ENCODE results near the gene EXOC4. TPM values are rescaled to one million over a fixed set of nuclear protein-coding genes. Genes with fewer than 3 reads are reported as not detected.

Gene EXOC4
- total RNA-seq, 4 donors from 2014 or later: 36.9 to 78.0 (median 52.2) TPM

- H3K4me1 ChIP-seq: peaks cover 6 to 22% of the 10 kb centered on the region in 2 donors
- no peak overlapping the region for H3K27ac ChIP-seq
- ATAC-seq: no peak
- in situ Hi-C loops (cut with MboI; ENCODE audit: low sequenced_read_pairs in 4 of 4) (no loop called here), intact Hi-C loops (cut with DNase I; ENCODE audit: low total_unique reads) (no loop called here)
- H3K4me3 ChIP-seq: no peak overlapping the region
- H3K36me3 ChIP-seq: peaks cover 0 to 6% of the 10 kb centered on the region in 2 donors
- no peaks in the 10 kb centered on the region for H3K27me3 ChIP-seq
- H3K9me3 ChIP-seq: no peaks in the 10 kb centered on the region
- TF ChIP-seq POLR2A (IDR thresholded peaks at IDR 0.05) (no peak), CTCF (IDR thresholded peaks at IDR 0.05 in 4 of 5, conservative IDR thresholded peaks at IDR 0.05 in 1 of 5) (no peak)
- DNase-seq: no peak
Measured at GRCh38 chr7:133358708-133359107, 105.8 kb downstream of the EXOC4 start.

- H3K4me3 ChIP-seq: no peak overlapping the region
- no peak for TF ChIP-seq CTCF (IDR thresholded peaks at IDR 0.05 in 4 of 5, conservative IDR thresholded peaks at IDR 0.05 in 1 of 5)
- TF ChIP-seq POLR2A (IDR thresholded peaks at IDR 0.05): no peak
- intact Hi-C loops (cut with DNase I; ENCODE audit: low total_unique reads): no loop called here
Measured at GRCh38 chr7:133359449-133359848, 106.6 kb downstream of the EXOC4 start.

GRCh38 chr7:133360201-133360600, 107.3 kb downstream of the EXOC4 start:
- in situ Hi-C loops (cut with MboI; ENCODE audit: low sequenced_read_pairs in 4 of 4): no loop called here

More at GRCh38 chr7:133359449-133359848, 106.6 kb downstream of the EXOC4 start:
- Histone ChIP-seq H3K36me3 (peaks cover 0 to 6% of the 10 kb centered on the region in 2 donors), H3K27ac (no peak overlapping the region), H3K27me3 (no peaks in the 10 kb centered on the region), H3K9me3 (no peaks in the 10 kb centered on the region), H3K4me1 (peaks cover 6 to 22% of the 10 kb centered on the region in 2 donors)
- ATAC-seq (no peak), DNase-seq (no peak)
- in situ Hi-C loops (cut with MboI; ENCODE audit: low sequenced_read_pairs in 4 of 4): no loop called here

GRCh38 chr7:133361806-133362205, 108.9 kb downstream of the EXOC4 start:
- Histone ChIP-seq H3K36me3 (peaks cover 0 to 3% of the 10 kb centered on the region in 2 donors), H3K27ac (no peak overlapping the region), H3K4me1 (peaks cover 27 to 45% of the 10 kb centered on the region in 2 donors), H3K27me3 (no peaks in the 10 kb centered on the region), H3K4me3 (no peak overlapping the region), H3K9me3 (no peaks in the 10 kb centered on the region)
- DNase-seq (no peak), ATAC-seq (no peak)
- in situ Hi-C loops (cut with MboI; ENCODE audit: low sequenced_read_pairs in 4 of 4): no loop called here
- intact Hi-C loops (cut with DNase I; ENCODE audit: low total_unique reads): no loop called here
- TF ChIP-seq POLR2A (IDR thresholded peaks at IDR 0.05) (no peak), CTCF (IDR thresholded peaks at IDR 0.05 in 4 of 5, conservative IDR thresholded peaks at IDR 0.05 in 1 of 5) (no peak)

More at GRCh38 chr7:133360201-133360600, 107.3 kb downstream of the EXOC4 start:
- TF ChIP-seq CTCF (IDR thresholded peaks at IDR 0.05 in 4 of 5, conservative IDR thresholded peaks at IDR 0.05 in 1 of 5) (no peak), POLR2A (IDR thresholded peaks at IDR 0.05) (no peak)
- Histone ChIP-seq H3K4me3 (no peak overlapping the region), H3K27me3 (no peaks in the 10 kb centered on the region), H3K9me3 (no peaks in the 10 kb centered on the region), H3K36me3 (peaks cover 0 to 6% of the 10 kb centered on the region in 2 donors), H3K27ac (no peak overlapping the region), H3K4me1 (peaks cover 11 to 29% of the 10 kb centered on the region in 2 donors)
- DNase-seq (no peak), ATAC-seq (no peak)
- intact Hi-C loops (cut with DNase I; ENCODE audit: low total_unique reads): no loop called here

All from gastrocnemius medialis (tissue), 4 donors.